PFSK-1 (cell line): ENCODE measurements around the gene SLC46A1.

Experiments
- FOXP2 ChIP-seq: optimal IDR thresholded peaks from 2 replicates; pipeline ENCODE3; 2011; ENCODE audit warnings: borderline replicate concordance, control low read depth, inconsistent platforms; ENCODE audit not compliant: insufficient read depth; ENCODE audit errors: extremely low read length, extremely low read depth
- POLR2AphosphoS5 ChIP-seq: IDR thresholded peaks from 2 replicates; pipeline ENCODE4 v1.6.1; 2012; ENCODE audit warnings: low read depth, mild to moderate bottlenecking, control low read depth, low read length, moderate library complexity
- SIN3A ChIP-seq: IDR thresholded peaks from 2 replicates; pipeline ENCODE4 v1.6.1; 2012; ENCODE audit warnings: mild to moderate bottlenecking, low read length, moderate library complexity, borderline replicate concordance; ENCODE audit not compliant: insufficient read depth
- TAF1 ChIP-seq: IDR thresholded peaks from 2 replicates; pipeline ENCODE4 v1.6.1; 2012; ENCODE audit warnings: low read length, control low read depth, borderline replicate concordance; ENCODE audit not compliant: insufficient read depth
- TF ChIP-seq, protein P1 (sequence below), 2 experiments: IDR thresholded peaks; 2 replicates each; pipeline versions ENCODE4 v1.6.1 to v1.8.0; 2011 to 2012; ENCODE audit warnings: low read depth in 2 of 2, low read length in 2 of 2, control low read depth in 1 of 2, inconsistent platforms in 1 of 2, mild to moderate bottlenecking in 1 of 2, moderate library complexity in 1 of 2; ENCODE audit not compliant: insufficient read depth in 1 of 2

The SLC46A1 gene

DNA sequence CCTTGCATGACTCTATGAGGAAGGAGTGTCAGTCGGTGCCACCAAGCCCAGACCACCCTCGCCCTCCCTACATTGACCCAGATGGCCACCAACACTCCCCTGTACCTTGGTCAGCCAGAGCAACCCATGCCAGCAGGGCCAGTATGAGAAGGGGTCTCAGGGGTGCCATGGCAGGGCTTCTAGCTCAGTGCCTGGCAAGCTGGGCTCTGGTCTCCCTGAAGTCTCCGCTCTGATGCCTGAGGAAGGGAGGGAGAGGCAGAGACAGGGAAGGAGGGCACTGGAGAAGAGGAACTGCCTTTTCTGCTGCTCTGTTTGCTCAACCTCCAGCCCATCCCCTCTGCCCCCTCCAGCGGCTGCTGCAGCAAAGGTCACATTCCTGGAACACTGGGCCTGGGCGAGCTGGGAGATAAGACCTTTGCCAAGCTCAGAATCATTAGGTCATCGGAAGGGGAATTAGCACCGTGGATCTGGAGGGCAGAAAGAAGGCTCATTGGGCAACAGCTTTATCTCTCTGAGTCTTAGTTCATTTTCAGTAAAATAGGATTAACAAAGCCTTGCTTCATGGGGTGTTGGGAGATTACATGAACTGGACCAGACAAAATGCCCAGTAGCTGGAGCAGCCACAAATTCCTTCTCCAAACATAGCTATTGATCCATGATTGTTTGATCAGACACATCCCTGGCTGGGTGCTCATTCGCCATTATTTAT, 35.8 kb downstream of the SLC46A1 start, which contains the start of gene VTN:
Gene VTN (minus strand): TSS at position 273 of the 709 bp plus-strand sequence. CDS start 104 bp downstream, at position 169.
- TF ChIP-seq FOXP2: no peak
- no peak for TF ChIP-seq POLR2AphosphoS5
- no peak for TF ChIP-seq TAF1
- TF ChIP-seq, protein P1, sequence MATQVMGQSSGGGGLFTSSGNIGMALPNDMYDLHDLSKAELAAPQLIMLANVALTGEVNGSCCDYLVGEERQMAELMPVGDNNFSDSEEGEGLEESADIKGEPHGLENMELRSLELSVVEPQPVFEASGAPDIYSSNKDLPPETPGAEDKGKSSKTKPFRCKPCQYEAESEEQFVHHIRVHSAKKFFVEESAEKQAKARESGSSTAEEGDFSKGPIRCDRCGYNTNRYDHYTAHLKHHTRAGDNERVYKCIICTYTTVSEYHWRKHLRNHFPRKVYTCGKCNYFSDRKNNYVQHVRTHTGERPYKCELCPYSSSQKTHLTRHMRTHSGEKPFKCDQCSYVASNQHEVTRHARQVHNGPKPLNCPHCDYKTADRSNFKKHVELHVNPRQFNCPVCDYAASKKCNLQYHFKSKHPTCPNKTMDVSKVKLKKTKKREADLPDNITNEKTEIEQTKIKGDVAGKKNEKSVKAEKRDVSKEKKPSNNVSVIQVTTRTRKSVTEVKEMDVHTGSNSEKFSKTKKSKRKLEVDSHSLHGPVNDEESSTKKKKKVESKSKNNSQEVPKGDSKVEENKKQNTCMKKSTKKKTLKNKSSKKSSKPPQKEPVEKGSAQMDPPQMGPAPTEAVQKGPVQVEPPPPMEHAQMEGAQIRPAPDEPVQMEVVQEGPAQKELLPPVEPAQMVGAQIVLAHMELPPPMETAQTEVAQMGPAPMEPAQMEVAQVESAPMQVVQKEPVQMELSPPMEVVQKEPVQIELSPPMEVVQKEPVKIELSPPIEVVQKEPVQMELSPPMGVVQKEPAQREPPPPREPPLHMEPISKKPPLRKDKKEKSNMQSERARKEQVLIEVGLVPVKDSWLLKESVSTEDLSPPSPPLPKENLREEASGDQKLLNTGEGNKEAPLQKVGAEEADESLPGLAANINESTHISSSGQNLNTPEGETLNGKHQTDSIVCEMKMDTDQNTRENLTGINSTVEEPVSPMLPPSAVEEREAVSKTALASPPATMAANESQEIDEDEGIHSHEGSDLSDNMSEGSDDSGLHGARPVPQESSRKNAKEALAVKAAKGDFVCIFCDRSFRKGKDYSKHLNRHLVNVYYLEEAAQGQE (IDR thresholded peaks at IDR 0.05; ENCODE audit: insufficient read depth in 1 of 2, low read depth in 2 of 2, low read length in 2 of 2): no peak; a peak in 1 of 4 replicates
- no peak for TF ChIP-seq SIN3A

DNA sequence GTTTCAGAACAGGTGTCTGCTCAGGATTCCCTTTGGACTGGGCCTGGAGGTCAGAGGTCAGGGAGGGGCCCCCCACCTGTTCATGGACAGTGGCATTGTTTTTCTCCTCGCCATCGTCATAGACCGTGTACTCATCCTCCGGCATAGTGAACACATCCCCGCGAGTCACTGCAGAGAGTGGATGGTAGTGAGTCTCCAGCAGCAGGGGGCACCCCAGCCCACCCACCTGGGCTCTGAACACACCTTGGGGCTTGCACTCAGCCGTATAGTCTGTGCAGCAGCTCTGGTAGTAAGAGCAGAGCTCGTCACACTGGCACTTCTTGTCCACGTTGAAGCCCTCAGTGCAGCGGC, 36.4 kb downstream of the SLC46A1 start:
- TF ChIP-seq SIN3A (no peak), POLR2AphosphoS5 (no peak), FOXP2 (no peak), TAF1 (no peak)
- TF ChIP-seq, protein P1 (IDR thresholded peaks at IDR 0.05; ENCODE audit: insufficient read depth in 1 of 2, low read depth in 2 of 2, low read length in 2 of 2): no peak

DNA sequence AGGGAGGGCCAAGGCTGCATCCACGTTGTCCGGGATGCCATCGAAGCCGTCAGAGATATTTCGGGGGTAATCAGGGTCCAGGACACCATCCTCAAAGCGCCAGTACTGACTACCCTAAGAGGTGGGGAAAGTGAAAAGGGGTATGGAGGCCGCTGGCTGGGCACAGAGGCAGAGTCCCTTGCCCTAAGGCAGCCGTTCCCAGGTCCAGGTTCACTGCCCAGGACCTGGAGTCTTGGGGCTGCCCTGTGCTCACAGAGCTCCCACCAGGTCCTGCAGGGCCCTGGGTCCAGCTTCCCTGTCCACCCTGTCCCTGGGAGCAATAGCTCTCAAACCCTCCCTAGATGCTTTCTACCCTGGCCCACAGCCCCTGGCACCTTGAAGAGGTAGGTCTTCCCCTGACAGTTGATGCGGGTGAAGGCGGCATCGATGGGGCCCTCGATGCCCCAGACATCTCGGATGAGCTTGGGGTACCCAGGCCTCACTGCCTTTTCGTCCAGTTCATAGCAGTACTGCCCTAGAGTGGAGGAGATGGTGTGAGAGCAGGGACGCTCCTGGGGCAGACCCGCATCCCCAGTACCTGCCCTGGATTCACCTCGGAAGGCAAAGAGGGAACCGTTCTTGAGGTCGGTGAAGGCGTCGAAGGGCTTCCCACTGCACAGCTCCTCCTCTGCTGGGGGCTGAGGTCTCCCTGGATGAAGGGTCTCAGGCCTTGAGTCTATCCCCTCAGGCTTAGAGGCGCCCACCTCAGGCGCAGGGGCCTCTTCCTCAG, 36.9 kb downstream of the SLC46A1 start:
- TF ChIP-seq, protein P1 (IDR thresholded peaks at IDR 0.05; ENCODE audit: insufficient read depth in 1 of 2, low read depth in 2 of 2, low read length in 2 of 2): no peak
- TF ChIP-seq FOXP2 (no peak), POLR2AphosphoS5 (no peak), TAF1 (no peak), SIN3A (no peak)

DNA sequence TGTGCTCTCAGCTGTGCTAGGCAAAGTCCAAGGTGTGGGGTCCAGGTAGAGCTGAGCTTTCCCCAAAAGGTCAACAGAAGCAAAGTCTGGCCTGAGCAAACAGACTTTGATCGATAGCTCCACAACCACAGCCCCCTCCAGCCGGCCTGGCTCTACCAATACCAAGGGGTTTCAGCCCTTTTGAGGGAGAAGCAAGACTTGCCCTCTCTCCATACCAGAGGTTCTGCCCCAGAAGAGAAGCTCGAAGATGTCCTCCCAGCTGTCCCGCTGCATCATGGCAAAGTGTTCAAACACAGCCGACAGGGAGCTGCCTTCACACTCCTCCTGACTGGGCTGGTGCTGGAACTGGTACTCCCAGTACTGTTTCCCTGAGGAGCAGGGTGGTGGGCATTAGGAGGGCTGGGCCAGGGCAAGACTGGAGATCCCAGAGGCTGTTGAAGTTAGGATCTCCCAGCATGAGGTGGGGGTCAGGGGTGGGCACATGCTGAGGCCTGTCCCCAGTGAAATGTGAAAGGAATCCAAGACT, 37.6 kb downstream of the SLC46A1 start:
- TF ChIP-seq POLR2AphosphoS5 (no peak), FOXP2 (no peak), TAF1 (no peak), SIN3A (no peak)
- TF ChIP-seq, protein P1 (IDR thresholded peaks at IDR 0.05; ENCODE audit: insufficient read depth in 1 of 2, low read depth in 2 of 2, low read length in 2 of 2): no peak
